ENCODE data around the gene TNFRSF19. TPM values are rescaled to one million over a fixed set of nuclear protein-coding genes. Genes with fewer than 3 reads are reported as not detected.

Gene TNFRSF19
- total and polyA plus RNA-seq, 2 of the 8 experiments (the other 6 are each of a cell fraction or from before 2014, with no cell fraction given) = 0.50 to 0.95 TPM

DNA sequence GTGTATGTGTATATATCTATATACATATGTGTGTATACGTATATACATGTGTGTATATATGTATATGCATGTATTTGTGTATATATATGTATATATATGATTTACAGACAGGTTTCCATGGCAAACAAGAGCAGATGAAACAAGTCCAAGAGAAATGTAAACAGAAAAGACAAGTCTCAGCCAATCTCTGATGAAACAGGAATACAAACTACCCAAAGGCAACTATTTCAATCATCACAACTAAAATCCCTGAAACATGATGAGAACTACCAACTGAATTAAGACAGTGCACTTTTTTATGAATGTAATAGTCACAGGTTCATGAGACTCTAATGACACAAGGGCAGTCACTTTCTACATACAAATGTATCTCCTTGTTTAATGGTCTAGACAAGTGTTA lies 140.2 kb downstream of the TNFRSF19 start:
- Histone ChIP-seq H2BK20ac (ENCODE audit: low read length) (no peak overlapping the region), H3K9me3 (ENCODE audit: insufficient read depth in 2 of 2, low read depth in 1 of 2, low read length in 1 of 2) (0 out of 4 replicates have a peak, but pooled peaks cover 0 to 5% of the 10 kb centered on the region in 2 experiments), H3K9ac (replicated peaks in 1 of 4; ENCODE audit: extremely low read depth in 1 of 4, low read depth in 3 of 4, low read length in 3 of 4) (no peak overlapping the region), H3K4me2 (ENCODE audit: insufficient read depth in 1 of 2, low read depth in 2 of 2, low read length in 2 of 2) (no peak overlapping the region), H3K23ac (ENCODE audit: insufficient read length) (no peak overlapping the region), H3K56ac (replicated peaks; ENCODE audit: insufficient read length, low read depth, low read length) (no peak overlapping the region), H3K4me1 (replicated peaks in 1 of 4; ENCODE audit: control insufficient read depth in 3 of 4, insufficient read depth in 4 of 4, low read length in 3 of 4) (peaks cover 0 to 2% (median 0%) of the 10 kb centered on the region in 4 experiments; a peak in 2 of 7 replicates), H3K27ac (ENCODE audit: low read depth, low read length) (no peak overlapping the region), H2AFZ (ENCODE audit: low read length) (no peak overlapping the region), H4K8ac (ENCODE audit: extremely low read depth, insufficient read depth, low read length) (no peak overlapping the region), H3K79me1 (ENCODE audit: low read depth, low read length) (no peaks in the 10 kb centered on the region), H2BK15ac (ENCODE audit: low read length) (no peak overlapping the region), H3K18ac (ENCODE audit: extremely low read depth, low read length) (no peak overlapping the region), H2BK120ac (replicated peaks; ENCODE audit: low read depth, low read length) (no peak overlapping the region), H2AK5ac (ENCODE audit: low read depth, low read length) (no peak overlapping the region), H3K23me2 (ENCODE audit: low read depth, low read length) (no peaks in the 10 kb centered on the region), H4K5ac (ENCODE audit: insufficient read length, low read depth, low read length) (no peak overlapping the region), H3K79me2 (ENCODE audit: control insufficient read depth in 1 of 2, insufficient read depth in 2 of 2, low read length in 2 of 2) (no peaks in the 10 kb centered on the region), H3K4me3 (ENCODE audit: extremely low read depth in 1 of 4, insufficient read depth in 2 of 4, low read depth in 3 of 4, low read length in 4 of 4) (no peak overlapping the region), H4K20me1 (replicated peaks in 1 of 2; ENCODE audit: control insufficient read depth in 1 of 2, insufficient read depth in 2 of 2, low read length in 2 of 2) (peaks cover 0 to 1% of the 10 kb centered on the region in 2 experiments), H4K91ac (replicated peaks; ENCODE audit: insufficient read length, low read length) (no peak overlapping the region), H3K4ac (replicated peaks; ENCODE audit: insufficient read length, low read depth, low read length) (no peak overlapping the region), H2BK5ac (ENCODE audit: low read depth, low read length) (no peak overlapping the region), H3K14ac (ENCODE audit: insufficient read length) (no peak overlapping the region), H3K27me3 (replicated peaks in 1 of 4; ENCODE audit: control insufficient read depth in 3 of 4, extremely low read depth in 1 of 4, insufficient read depth in 3 of 4, low read length in 3 of 4) (no peaks in the 10 kb centered on the region), H2BK12ac (ENCODE audit: low read depth, low read length) (no peak overlapping the region), H3K36me3 (ENCODE audit: control insufficient read depth in 2 of 4, insufficient read depth in 4 of 4, low read length in 3 of 4) (no peaks in the 10 kb centered on the region)
- WGBS, 2 experiments (ENCODE audit: extremely low coverage in 1 of 2, insufficient coverage in 1 of 2, insufficient read length in 1 of 2, insufficient replicate concordance in 2 of 2, low coverage in 1 of 2, low lambda C conversion rate in 2 of 2, missing lambda C conversion rate in 1 of 2) = 94% methylated on average over 1 of the region's 1 CpG; no CpG with 5 or more reads in 1 of the 2 experiments
- no peak for TF ChIP-seq CTCF (IDR thresholded peaks at IDR 0.05; ENCODE audit: control extremely low read depth in 1 of 3, insufficient read depth in 1 of 3, low read depth in 1 of 3, low read length in 3 of 3)
- no peak for TF ChIP-seq SUZ12 (IDR thresholded peaks at IDR 0.05; ENCODE audit: low read length)
- TF ChIP-seq TEAD4 (IDR thresholded peaks at IDR 0.05; ENCODE audit: low read depth, low read length) = no peak
- TF ChIP-seq CTBP2 (IDR thresholded peaks at IDR 0.05; ENCODE audit: borderline replicate concordance, insufficient read depth, insufficient read length, low read length) = no peak
- FAIRE-seq = no peak
- CTCF ChIA-PET (ENCODE audit: partially characterized antibody) = no interaction called here
- no peak for DNase-seq (ENCODE audit: low read depth in 1 of 2, low spot score in 2 of 2)
- POLR2A ChIA-PET (ENCODE audit: partially characterized antibody) = no interaction called here
